GM18909 (cell line): ENCODE data around the gene NEK4.

Source experiments
- ATAC-seq: cut with Tn5 transposase; IDR thresholded peaks from one replicate; pipeline ENCODE4 v1.9.1; 2021; ENCODE audit warnings: mild to moderate bottlenecking; ENCODE audit not compliant: unreplicated experiment, poor library complexity

Gene NEK4

GRCh38 chr3:52705688-52706686 lies 64.8 kb downstream of the NEK4 start, which contains the start of the genes GLT8D1 and SPCS1:
Gene GLT8D1, minus strand, starts transcription at chr3:52705791. Its CDS starts 5,331 bp downstream, at chr3:52700460.
Gene SPCS1, plus strand, starts transcription at chr3:52706106. Its CDS starts 141 bp downstream, at chr3:52706247.
- ATAC-seq: peak; percentile 82

GRCh38 chr3:52705438-52705687 lies 65.4 kb downstream of the NEK4 start:
- no peak for ATAC-seq

GRCh38 chr3:52704611-52705437 lies 65.9 kb downstream of the NEK4 start:
- ATAC-seq: peak; percentile 15

- no peak for ATAC-seq
These were observed 67.4 kb downstream of the NEK4 start for GRCh38 chr3:52703341-52703740.

GRCh38 chr3:52697632-52697965 lies 73.1 kb downstream of the NEK4 start:
- ATAC-seq: no peak

GRCh38 chr3:52696830-52697631 lies 73.7 kb downstream of the NEK4 start:
- ATAC-seq: no peak

GRCh38 chr3:52695798-52696671 lies 74.7 kb downstream of the NEK4 start:
- ATAC-seq: no peak

- ATAC-seq: no peak
These were observed 76.1 kb downstream of the NEK4 start for GRCh38 chr3:52694528-52695189.

- ATAC-seq: no peak
These were observed 77.7 kb downstream of the NEK4 start for GRCh38 chr3:52693071-52693470.

- ATAC-seq: no peak
These were observed 80.2 kb downstream of the NEK4 start for GRCh38 chr3:52690560-52690959.

GRCh38 chr3:52689151-52689550 lies 81.6 kb downstream of the NEK4 start:
- no peak for ATAC-seq

- ATAC-seq: no peak
These were observed 82.5 kb downstream of the NEK4 start for GRCh38 chr3:52688266-52688665.

- ATAC-seq: peak; percentile 82
These were observed 84.7 kb downstream of the NEK4 start, which contains the start of the genes GNL3 and PBRM1 for GRCh38 chr3:52685709-52686691. Gene GNL3, plus strand, starts transcription at chr3:52686032. Its CDS starts 61 bp downstream, at chr3:52686093. Gene PBRM1, minus strand, starts transcription at chr3:52685913.

- peak; percentile 80 for ATAC-seq
These were observed 85.4 kb downstream of the NEK4 start for GRCh38 chr3:52685285-52685708.

GRCh38 chr3:52684184-52684583 lies 86.6 kb downstream of the NEK4 start:
- no peak for ATAC-seq

GRCh38 chr3:52683611-52684010 lies 87.1 kb downstream of the NEK4 start:
- ATAC-seq: no peak

GRCh38 chr3:52682016-52682415 lies 88.7 kb downstream of the NEK4 start:
- ATAC-seq: no peak

- no peak for ATAC-seq
These were observed 89.1 kb downstream of the NEK4 start for GRCh38 chr3:52681596-52681995.
